GM12873 (cell line): ENCODE measurements around the gene ZBED1.

Source experiments
- TF ChIP-seq, protein P1 (sequence below): IDR thresholded peaks from 2 replicates; pipeline ENCODE4 v1.5.1; 2012; ENCODE audit warnings: low read depth, mild to moderate bottlenecking, moderate library complexity, low read length, control low read depth; ENCODE audit not compliant: insufficient read depth; ENCODE audit errors: missing control alignments

Gene ZBED1

DNA sequence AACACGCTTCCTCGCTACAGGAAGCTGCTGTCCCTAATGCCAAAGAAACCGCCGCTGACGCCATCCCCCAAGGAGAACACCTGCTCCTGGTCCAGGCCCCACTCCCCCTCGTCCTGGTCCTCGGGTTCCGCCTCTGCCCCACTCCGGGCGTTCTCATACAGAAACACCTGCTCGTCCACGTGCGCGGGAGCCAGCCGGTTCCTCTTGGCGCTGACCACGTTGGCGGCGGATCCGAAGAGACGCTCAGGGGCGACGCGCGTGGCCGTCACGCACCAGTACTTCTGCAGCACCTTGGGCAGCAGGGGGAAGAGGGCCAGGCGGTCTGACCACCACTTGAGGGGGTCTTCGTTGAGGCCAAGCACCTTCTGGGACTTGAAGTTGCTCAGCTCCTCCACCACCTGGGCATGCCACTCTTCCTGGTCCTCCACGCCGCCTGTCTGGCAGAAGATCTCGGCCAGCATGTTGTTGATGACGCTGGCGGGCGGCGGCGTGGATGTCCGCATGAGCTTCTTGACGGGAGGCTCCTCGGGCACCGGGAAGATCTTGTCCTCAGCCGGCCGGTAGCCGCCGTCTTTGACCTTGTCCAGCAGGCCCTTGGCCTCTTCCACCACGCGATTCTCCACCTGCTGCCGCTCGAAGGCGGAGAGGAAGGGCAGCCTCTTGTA, 12.0 kb downstream of the ZBED1 start:
- TF ChIP-seq, protein P1, sequence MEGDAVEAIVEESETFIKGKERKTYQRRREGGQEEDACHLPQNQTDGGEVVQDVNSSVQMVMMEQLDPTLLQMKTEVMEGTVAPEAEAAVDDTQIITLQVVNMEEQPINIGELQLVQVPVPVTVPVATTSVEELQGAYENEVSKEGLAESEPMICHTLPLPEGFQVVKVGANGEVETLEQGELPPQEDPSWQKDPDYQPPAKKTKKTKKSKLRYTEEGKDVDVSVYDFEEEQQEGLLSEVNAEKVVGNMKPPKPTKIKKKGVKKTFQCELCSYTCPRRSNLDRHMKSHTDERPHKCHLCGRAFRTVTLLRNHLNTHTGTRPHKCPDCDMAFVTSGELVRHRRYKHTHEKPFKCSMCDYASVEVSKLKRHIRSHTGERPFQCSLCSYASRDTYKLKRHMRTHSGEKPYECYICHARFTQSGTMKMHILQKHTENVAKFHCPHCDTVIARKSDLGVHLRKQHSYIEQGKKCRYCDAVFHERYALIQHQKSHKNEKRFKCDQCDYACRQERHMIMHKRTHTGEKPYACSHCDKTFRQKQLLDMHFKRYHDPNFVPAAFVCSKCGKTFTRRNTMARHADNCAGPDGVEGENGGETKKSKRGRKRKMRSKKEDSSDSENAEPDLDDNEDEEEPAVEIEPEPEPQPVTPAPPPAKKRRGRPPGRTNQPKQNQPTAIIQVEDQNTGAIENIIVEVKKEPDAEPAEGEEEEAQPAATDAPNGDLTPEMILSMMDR = no peak

DNA sequence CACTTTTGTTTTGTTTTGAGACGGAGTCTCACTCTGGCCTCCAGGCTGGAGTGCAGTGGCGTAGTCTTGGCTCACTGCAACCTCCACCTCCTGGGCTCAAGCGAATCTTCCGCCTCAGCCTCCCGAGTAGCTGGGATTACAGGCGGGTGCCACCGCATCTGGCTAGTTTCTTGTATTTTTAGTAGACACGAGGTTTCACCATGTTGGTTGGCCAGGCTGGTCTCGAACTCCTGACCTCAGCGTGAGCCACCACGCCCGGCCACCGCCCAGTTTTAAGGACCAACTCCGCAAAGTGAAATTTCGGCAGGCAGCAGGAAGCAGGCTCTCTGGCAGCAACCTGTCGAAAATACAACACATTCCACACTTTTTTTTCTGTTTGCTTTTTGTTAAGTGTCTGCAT, 13.4 kb downstream of the ZBED1 start:
- TF ChIP-seq, protein P1 = no peak

DNA sequence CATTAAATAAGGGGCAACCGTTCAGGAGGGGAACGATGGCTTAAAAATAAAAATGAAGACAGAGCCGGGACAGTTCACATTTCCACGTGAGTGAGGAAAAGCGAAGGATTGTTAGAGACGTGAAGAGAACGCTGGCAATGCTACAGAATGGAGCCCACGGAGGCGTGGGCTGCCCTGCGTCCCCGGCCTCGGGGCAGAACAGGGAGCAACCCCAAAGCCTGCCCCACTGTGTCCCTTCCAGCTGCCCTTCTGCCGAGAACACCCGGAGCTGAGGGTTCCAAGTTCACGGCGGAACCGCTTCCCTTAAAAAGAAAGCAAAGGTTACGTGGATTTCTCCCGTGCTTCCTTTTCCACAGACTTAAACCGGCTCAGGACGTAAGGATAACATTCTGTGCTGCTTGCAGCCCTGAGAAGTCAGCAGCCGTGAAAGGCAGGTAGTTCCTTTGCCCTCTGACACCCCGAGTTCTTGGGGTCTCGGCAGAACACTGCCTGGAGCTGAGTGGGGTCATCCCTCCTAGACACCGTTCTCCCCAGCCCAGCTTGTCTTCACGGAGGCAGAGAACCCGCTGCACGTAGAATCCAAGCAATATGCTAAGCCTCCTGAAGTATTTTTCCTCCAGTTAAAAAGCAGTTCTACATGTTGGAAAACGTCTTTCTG, 14.2 kb downstream of the ZBED1 start:
- TF ChIP-seq, protein P1 = no peak

DNA sequence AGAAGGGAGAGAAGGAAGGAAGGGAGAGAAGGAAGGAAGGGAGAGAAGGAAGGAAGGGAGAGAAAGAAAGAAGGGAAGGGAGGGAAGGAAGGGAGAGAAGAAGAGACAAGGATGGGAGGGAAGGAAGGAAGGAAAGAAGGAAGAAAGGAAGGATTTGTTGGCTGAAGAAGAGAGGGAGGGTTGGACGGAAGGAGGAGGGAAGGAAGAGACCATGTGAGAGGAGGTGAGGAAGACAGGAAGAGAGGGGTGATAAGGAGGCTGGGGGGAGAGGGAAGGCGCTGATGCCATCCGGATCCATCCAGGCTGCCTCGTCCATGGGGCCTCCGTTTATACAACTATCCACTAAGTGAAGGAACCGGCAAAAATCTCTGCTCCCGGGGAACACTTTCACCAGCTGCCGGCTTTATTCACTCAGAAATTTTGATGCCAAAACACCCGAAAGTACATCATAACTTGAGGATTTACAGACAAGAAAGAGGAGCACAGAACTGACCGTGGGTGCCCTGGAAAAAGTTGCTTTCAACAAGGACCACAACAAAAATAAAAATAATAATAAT, 14.9 kb downstream of the ZBED1 start:
- TF ChIP-seq, protein P1 = no peak

DNA sequence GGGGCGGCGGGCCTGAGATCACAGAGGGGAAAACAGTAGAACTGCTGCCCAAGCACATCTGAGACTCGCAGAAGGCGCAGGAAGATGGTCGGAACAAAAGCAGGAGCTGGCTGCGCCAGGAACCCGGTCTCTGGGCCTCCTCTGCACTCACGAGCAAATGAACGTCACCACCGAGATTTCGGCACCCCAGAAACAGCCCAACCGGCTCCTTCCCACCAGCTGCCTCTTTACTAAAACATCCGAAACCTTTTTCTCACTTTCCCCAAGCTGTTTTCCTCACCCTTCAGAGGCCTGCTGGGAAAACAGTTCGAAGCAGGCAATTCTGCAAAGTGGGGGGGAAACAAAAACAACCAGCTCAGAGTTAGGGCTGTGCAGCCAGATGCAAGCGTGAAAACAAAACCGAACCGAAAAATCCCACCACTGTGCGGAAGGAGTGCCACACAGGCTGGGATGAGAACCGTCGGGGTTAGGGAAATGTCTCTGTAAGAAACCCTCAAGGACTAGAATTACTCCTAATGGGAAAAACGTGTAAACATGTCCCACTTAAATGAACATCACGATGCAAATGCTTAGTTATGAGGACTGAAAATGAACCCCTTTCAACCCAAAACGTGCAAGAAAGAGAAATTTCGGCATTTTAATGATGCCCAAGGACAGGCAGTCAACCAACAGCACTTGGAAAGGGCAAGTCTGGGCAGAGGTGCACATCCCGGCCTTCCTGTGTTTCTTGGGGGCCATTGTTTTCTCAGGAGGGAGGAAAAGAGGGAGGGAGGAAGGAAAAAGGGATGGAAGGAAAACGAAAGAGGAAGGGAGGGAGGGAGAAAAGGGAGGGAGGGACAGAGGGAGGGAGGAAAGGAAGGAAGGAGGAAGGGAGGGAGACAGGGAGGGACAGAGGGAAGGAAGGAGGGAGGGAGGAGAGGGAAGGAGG, 15.8 kb downstream of the ZBED1 start:
- TF ChIP-seq, protein P1 = no peak

DNA sequence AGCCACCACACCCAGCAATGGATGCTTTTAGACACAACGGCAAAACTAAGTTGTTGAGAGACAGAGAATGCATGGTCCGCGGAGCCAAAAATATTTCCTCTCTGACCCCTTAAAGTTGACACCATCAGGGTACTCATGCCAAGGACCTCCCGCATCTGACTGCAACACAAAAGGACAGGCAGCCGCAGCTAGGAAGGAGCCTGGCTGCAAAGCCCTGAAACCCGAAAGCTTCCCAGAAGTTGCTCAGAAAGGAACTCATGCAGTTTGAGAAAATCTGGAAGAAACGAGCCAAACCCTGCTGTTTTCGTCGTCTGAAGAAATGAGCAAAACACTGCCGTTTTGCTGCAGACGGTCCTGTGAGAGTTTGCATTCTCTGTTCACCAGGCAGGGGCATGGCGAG, 16.5 kb downstream of the ZBED1 start:
- TF ChIP-seq, protein P1 = no peak
